GM23338 (cell line): ENCODE data around the gene DOCK6. TPM values are rescaled to one million over a fixed set of nuclear protein-coding genes. Genes with fewer than 3 reads are reported as not detected.

Experiments
- ATAC-seq: fragments of 200-7000 bp; cut with Tn5 transposase; 3 replicates; pipeline ENCODE4 v1.9.1; 2020
- DNase-seq: peaks from one replicate; pipeline ENCODE4 v3.0.0-alpha.2; 2015; ENCODE audit warnings: low spot score
- H2AFZ ChIP-seq: fragments of 200-600 bp; sonication (generic); 2 replicates; pipeline ENCODE4 v1.8.0; 2016; ENCODE audit warnings: antibody characterized with exemption, mild to moderate bottlenecking, moderate library complexity
- H3F3A ChIP-seq: fragments of 200-600 bp; sonication (generic); replicated peaks from 2 replicates; pipeline ENCODE4 v1.8.0; 2017; ENCODE audit warnings: antibody characterized with exemption, mixed run types, low read depth
- H3K27ac ChIP-seq: fragments of 200-600 bp; sonication (generic); 2 replicates; pipeline ENCODE4 v1.6.1; 2016; ENCODE audit warnings: low read depth
- H3K27me3 ChIP-seq: fragments of 200-600 bp; sonication (generic); 2 replicates; pipeline ENCODE4 v1.8.0; 2016; ENCODE audit warnings: mild to moderate bottlenecking, mixed run types, moderate library complexity; ENCODE audit not compliant: insufficient read depth
- H3K36me3 ChIP-seq: fragments of 200-600 bp; sonication (generic); 2 replicates; pipeline ENCODE4 v1.8.0; 2016; ENCODE audit warnings: mild to moderate bottlenecking; ENCODE audit not compliant: insufficient read depth
- H3K4me1 ChIP-seq: fragments of 200-600 bp; sonication (generic); 2 replicates; pipeline ENCODE4 v1.8.0; 2016; ENCODE audit warnings: mild to moderate bottlenecking, moderate library complexity; ENCODE audit not compliant: insufficient read depth
- H3K4me2 ChIP-seq: fragments of 200-600 bp; sonication (generic); 2 replicates; pipeline ENCODE4 v1.7.1; 2017; ENCODE audit warnings: mixed run types
- H3K4me3 ChIP-seq: fragments of 200-600 bp; sonication (generic); 2 replicates; pipeline ENCODE4 v1.6.1; 2016; ENCODE audit warnings: mixed run types
- H3K79me2 ChIP-seq: fragments of 200-600 bp; sonication (generic); replicated peaks from 2 replicates; pipeline ENCODE4 v1.8.0; 2017; ENCODE audit warnings: mild to moderate bottlenecking; ENCODE audit not compliant: insufficient read depth
- H3K9me2 ChIP-seq: fragments of 200-600 bp; sonication (generic); 2 replicates; pipeline ENCODE4 v1.8.0; 2017; ENCODE audit not compliant: insufficient read depth
- H4K20me1 ChIP-seq: fragments of 200-600 bp; sonication (generic); replicated peaks from 2 replicates; pipeline ENCODE4 v1.8.0; 2017; ENCODE audit warnings: mild to moderate bottlenecking; ENCODE audit not compliant: insufficient read depth
- H3K27ac Mint-ChIP-seq: 2 replicates; pipeline ENCODE4 v1.8.0; 2020; ENCODE audit warnings: inconsistent platforms, mild to moderate bottlenecking, moderate library complexity, mixed read lengths
- H3K27me3 Mint-ChIP-seq: 3 replicates; pipeline ENCODE4 v1.8.0; 2022; ENCODE audit warnings: low read depth, mild to moderate bottlenecking, moderate library complexity, mixed read lengths, inconsistent platforms; ENCODE audit not compliant: insufficient read depth, poor library complexity
- H3K36me3 Mint-ChIP-seq: 3 replicates; pipeline ENCODE4 v1.8.0; 2021; ENCODE audit warnings: low read depth, mild to moderate bottlenecking, inconsistent platforms, moderate library complexity, mixed read lengths
- H3K4me1 Mint-ChIP-seq: 3 replicates; pipeline ENCODE4 v1.8.0; 2020; ENCODE audit warnings: mild to moderate bottlenecking, inconsistent platforms, mixed read lengths
- H3K4me3 Mint-ChIP-seq: 3 replicates; pipeline ENCODE4 v1.8.0; 2021; ENCODE audit warnings: moderate library complexity, mild to moderate bottlenecking, inconsistent platforms, mixed read lengths
- H3K9me3 Mint-ChIP-seq: 3 replicates; pipeline ENCODE4 v1.8.0; 2020; ENCODE audit warnings: moderate library complexity, mild to moderate bottlenecking, inconsistent platforms, mixed read lengths
- CREB1 ChIP-seq: fragments of 250-450 bp; sonication (Bioruptor Pico); IDR thresholded peaks from 2 replicates; pipeline ENCODE4 v1.5.0; 2020; ENCODE audit warnings: low read depth, mild to moderate bottlenecking, moderate library complexity
- EZH2phosphoT487 ChIP-seq: fragments of 200-600 bp; sonication (generic); IDR thresholded peaks from one replicate; pipeline ENCODE4 v1.8.1; 2018; ENCODE audit warnings: antibody characterized with exemption; ENCODE audit not compliant: unreplicated experiment
- JUNB ChIP-seq: IDR thresholded peaks from one replicate; pipeline ENCODE4 v1.6.1; 2016; ENCODE audit warnings: antibody characterized with exemption; ENCODE audit not compliant: unreplicated experiment
- NANOG ChIP-seq: IDR thresholded peaks from 2 replicates; pipeline ENCODE4 v1.6.1; 2016; ENCODE audit warnings: antibody characterized with exemption, borderline replicate concordance
- POLR2AphosphoS5 ChIP-seq: IDR thresholded peaks from 2 replicates; pipeline ENCODE4 v1.6.1; 2016; ENCODE audit warnings: antibody characterized with exemption, low read depth
- STAT1 ChIP-seq: IDR thresholded peaks from one replicate; pipeline ENCODE4 v1.6.1; 2016; ENCODE audit warnings: antibody characterized with exemption; ENCODE audit not compliant: unreplicated experiment
- ZNF114 ChIP-seq: fragments of 250-450 bp; sonication (Bioruptor Pico); IDR thresholded peaks from 2 replicates; pipeline ENCODE4 v1.5.0; 2020; ENCODE audit warnings: mild to moderate bottlenecking, moderate library complexity
- ZNF331 ChIP-seq: fragments of 250-450 bp; sonication (Bioruptor Pico); IDR thresholded peaks from 2 replicates; pipeline ENCODE4 v1.5.0; 2020; ENCODE audit warnings: low read depth, mild to moderate bottlenecking, moderate library complexity
- polyA plus RNA-seq: library from polyadenylated mRNA; unstranded; fragments of >200 nt; fragmentation: Nextera tagmentation; extraction: Ambion mirVana; gene quantifications from 2 replicates; pipeline ENCODE4 v1.2.1, GENCODE V29; 2016
- total RNA-seq: library from RNA; depleted of rRNA; stranded (reverse); fragments of >200 nt; shearing (Covaris generic); gene quantifications from 2 replicates; pipeline ENCODE4 v1.2.3, GENCODE V29; 2014
- TF ChIP-seq, protein P1 (sequence below), 2 experiments: fragments of 200-600 bp in 1 of 2; sonication (generic) in 1 of 2; conservative IDR thresholded peaks; 2 replicates each; pipeline versions ENCODE4 v1.5.1 to v1.6.1; 2016 to 2017; ENCODE audit warnings: antibody characterized with exemption in 2 of 2, low read depth in 2 of 2, mild to moderate bottlenecking in 2 of 2, moderate library complexity in 1 of 2
- TF ChIP-seq, protein P2 (sequence below): fragments of 250-450 bp; sonication (Bioruptor Pico); IDR thresholded peaks from 2 replicates; pipeline ENCODE4 v1.5.0; 2020; ENCODE audit warnings: mild to moderate bottlenecking, moderate library complexity

DOCK6 gene
- total and polyA plus RNA-seq, 2 experiments from 2014 or later = 34.6 to 49.0 TPM

DNA sequence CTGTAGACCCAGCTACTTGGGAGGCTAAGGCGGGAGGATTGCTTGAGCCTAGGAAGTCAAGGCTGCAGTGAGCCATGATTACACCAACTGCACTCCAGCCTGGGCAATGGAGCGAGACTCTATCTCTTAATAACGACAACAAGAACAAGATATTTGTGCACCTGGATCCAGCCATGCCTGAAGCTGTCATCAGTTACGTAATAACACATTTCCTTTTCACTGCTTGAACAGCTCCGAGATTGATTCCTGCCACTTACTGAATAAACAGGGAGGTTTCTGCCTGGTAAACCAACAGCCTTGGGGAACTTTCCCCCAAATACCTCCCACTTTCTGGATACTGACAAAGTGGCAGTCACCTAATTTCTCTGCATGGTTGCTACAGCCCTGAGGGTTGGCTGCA lies 70.4 kb downstream of the DOCK6 start:
- H3K9me3 Mint-ChIP-seq = no peaks in the 10 kb centered on the region
- no peaks in the 10 kb centered on the region; the same call in 1 of the 2 replicates for H3K36me3 ChIP-seq
- H3K4me3 Mint-ChIP-seq = no peak overlapping the region
- H3K27me3 Mint-ChIP-seq = peaks cover 3% of the 10 kb centered on the region
- H3K27me3 ChIP-seq = no peaks in the 10 kb centered on the region
- TF ChIP-seq ZNF114 (no peak), ZNF331 (no peak), POLR2AphosphoS5 (no peak), STAT1 (no peak), NANOG (no peak), JUNB (no peak), EZH2phosphoT487 (no peak), CREB1 (CRISPR knock-in tag) (no peak)
- TF ChIP-seq, protein P1, sequence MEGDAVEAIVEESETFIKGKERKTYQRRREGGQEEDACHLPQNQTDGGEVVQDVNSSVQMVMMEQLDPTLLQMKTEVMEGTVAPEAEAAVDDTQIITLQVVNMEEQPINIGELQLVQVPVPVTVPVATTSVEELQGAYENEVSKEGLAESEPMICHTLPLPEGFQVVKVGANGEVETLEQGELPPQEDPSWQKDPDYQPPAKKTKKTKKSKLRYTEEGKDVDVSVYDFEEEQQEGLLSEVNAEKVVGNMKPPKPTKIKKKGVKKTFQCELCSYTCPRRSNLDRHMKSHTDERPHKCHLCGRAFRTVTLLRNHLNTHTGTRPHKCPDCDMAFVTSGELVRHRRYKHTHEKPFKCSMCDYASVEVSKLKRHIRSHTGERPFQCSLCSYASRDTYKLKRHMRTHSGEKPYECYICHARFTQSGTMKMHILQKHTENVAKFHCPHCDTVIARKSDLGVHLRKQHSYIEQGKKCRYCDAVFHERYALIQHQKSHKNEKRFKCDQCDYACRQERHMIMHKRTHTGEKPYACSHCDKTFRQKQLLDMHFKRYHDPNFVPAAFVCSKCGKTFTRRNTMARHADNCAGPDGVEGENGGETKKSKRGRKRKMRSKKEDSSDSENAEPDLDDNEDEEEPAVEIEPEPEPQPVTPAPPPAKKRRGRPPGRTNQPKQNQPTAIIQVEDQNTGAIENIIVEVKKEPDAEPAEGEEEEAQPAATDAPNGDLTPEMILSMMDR (conservative IDR thresholded peaks at IDR 0.05; ENCODE audit: low read depth in 2 of 2) = no peak
- TF ChIP-seq, protein P2, sequence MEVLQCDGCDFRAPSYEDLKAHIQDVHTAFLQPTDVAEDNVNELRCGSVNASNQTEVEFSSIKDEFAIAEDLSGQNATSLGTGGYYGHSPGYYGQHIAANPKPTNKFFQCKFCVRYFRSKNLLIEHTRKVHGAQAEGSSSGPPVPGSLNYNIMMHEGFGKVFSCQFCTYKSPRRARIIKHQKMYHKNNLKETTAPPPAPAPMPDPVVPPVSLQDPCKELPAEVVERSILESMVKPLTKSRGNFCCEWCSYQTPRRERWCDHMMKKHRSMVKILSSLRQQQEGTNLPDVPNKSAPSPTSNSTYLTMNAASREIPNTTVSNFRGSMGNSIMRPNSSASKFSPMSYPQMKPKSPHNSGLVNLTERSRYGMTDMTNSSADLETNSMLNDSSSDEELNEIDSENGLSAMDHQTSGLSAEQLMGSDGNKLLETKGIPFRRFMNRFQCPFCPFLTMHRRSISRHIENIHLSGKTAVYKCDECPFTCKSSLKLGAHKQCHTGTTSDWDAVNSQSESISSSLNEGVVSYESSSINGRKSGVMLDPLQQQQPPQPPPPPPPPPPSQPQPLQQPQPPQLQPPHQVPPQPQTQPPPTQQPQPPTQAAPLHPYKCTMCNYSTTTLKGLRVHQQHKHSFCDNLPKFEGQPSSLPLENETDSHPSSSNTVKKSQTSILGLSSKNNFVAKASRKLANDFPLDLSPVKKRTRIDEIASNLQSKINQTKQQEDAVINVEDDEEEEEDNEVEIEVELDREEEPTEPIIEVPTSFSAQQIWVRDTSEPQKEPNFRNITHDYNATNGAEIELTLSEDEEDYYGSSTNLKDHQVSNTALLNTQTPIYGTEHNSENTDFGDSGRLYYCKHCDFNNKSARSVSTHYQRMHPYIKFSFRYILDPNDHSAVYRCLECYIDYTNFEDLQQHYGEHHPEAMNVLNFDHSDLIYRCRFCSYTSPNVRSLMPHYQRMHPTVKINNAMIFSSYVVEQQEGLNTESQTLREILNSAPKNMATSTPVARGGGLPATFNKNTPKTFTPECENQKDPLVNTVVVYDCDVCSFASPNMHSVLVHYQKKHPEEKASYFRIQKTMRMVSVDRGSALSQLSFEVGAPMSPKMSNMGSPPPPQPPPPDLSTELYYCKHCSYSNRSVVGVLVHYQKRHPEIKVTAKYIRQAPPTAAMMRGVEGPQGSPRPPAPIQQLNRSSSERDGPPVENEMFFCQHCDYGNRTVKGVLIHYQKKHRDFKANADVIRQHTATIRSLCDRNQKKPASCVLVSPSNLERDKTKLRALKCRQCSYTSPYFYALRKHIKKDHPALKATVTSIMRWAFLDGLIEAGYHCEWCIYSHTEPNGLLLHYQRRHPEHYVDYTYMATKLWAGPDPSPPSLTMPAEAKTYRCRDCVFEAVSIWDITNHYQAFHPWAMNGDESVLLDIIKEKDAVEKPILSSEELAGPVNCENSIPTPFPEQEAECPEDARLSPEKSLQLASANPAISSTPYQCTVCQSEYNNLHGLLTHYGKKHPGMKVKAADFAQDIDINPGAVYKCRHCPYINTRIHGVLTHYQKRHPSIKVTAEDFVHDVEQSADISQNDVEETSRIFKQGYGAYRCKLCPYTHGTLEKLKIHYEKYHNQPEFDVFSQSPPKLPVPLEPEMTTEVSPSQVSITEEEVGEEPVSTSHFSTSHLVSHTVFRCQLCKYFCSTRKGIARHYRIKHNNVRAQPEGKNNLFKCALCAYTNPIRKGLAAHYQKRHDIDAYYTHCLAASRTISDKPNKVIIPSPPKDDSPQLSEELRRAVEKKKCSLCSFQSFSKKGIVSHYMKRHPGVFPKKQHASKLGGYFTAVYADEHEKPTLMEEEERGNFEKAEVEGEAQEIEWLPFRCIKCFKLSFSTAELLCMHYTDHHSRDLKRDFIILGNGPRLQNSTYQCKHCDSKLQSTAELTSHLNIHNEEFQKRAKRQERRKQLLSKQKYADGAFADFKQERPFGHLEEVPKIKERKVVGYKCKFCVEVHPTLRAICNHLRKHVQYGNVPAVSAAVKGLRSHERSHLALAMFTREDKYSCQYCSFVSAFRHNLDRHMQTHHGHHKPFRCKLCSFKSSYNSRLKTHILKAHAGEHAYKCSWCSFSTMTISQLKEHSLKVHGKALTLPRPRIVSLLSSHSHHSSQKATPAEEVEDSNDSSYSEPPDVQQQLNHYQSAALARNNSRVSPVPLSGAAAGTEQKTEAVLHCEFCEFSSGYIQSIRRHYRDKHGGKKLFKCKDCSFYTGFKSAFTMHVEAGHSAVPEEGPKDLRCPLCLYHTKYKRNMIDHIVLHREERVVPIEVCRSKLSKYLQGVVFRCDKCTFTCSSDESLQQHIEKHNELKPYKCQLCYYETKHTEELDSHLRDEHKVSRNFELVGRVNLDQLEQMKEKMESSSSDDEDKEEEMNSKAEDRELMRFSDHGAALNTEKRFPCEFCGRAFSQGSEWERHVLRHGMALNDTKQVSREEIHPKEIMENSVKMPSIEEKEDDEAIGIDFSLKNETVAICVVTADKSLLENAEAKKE = no peak
- H3K36me3 Mint-ChIP-seq = peaks cover 26% of the 10 kb centered on the region
- H3K27ac Mint-ChIP-seq = no peak overlapping the region
- no peak overlapping the region for H2AFZ ChIP-seq
- H3K4me2 ChIP-seq = no peak overlapping the region
- ATAC-seq (no peak), DNase-seq (no peak)
- no peaks in the 10 kb centered on the region; the same call in 1 of the 2 replicates for H4K20me1 ChIP-seq
- no peak overlapping the region for H3K4me3 ChIP-seq
- H3K27ac ChIP-seq = no peak overlapping the region
- H3K4me1 Mint-ChIP-seq = peaks cover 4% of the 10 kb centered on the region
- H3F3A ChIP-seq = 0 out of 2 replicates have a peak, but pooled peaks cover 11% of the 10 kb centered on the region
- H3K79me2 ChIP-seq = no peaks in the 10 kb centered on the region
- H3K4me1 ChIP-seq = peaks cover 8% of the 10 kb centered on the region; the same call in 1 of the 2 replicates
- no peaks in the 10 kb centered on the region for H3K9me2 ChIP-seq
